ENCODE measurements around the gene CASQ2. TPM values are rescaled to one million over a fixed set of nuclear protein-coding genes. Genes with fewer than 3 reads are reported as not detected.

The CASQ2 gene
- total and polyA plus RNA-seq, 2 of the 13 experiments (the other 11 are each of a cell fraction or from before 2014, with no cell fraction given): not detected

DNA sequence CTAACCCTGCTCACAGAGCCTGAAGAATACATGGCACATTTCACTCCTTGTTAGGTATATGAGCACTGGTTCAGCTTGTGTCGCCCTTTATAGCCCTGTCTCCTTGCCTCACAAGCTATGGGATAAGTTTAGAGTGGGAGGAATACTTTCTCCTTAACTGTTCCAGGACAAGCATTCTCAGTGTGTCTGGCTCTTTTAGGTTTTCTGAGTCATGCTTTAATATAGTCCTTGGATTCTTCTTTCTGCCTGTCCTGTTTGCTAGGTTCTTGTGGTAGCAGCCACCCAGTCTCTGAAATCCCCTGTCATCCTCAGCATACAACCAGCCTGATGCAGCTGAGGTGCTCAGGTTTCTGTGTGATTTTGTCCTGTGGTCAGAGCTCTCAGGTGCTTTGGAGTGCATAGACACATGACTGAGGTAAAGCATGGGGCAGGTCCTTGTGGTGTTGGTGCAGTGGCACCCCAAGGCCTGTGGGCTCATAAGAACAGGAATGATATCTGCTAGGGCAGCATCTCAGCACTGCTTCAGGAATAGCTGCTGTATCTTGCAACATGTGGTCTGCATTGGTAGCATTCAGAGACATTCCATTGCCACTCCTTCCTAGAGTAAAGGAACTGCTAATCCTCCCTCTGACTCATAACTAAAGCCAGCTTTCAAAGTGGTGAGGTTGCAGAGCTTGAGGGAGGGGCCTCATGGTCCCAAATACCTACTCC lies 14.2 kb upstream of the CASQ2 start (continued):
- TF ChIP-seq, protein P1, sequence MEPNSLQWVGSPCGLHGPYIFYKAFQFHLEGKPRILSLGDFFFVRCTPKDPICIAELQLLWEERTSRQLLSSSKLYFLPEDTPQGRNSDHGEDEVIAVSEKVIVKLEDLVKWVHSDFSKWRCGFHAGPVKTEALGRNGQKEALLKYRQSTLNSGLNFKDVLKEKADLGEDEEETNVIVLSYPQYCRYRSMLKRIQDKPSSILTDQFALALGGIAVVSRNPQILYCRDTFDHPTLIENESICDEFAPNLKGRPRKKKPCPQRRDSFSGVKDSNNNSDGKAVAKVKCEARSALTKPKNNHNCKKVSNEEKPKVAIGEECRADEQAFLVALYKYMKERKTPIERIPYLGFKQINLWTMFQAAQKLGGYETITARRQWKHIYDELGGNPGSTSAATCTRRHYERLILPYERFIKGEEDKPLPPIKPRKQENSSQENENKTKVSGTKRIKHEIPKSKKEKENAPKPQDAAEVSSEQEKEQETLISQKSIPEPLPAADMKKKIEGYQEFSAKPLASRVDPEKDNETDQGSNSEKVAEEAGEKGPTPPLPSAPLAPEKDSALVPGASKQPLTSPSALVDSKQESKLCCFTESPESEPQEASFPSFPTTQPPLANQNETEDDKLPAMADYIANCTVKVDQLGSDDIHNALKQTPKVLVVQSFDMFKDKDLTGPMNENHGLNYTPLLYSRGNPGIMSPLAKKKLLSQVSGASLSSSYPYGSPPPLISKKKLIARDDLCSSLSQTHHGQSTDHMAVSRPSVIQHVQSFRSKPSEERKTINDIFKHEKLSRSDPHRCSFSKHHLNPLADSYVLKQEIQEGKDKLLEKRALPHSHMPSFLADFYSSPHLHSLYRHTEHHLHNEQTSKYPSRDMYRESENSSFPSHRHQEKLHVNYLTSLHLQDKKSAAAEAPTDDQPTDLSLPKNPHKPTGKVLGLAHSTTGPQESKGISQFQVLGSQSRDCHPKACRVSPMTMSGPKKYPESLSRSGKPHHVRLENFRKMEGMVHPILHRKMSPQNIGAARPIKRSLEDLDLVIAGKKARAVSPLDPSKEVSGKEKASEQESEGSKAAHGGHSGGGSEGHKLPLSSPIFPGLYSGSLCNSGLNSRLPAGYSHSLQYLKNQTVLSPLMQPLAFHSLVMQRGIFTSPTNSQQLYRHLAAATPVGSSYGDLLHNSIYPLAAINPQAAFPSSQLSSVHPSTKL (CRISPR knock-in tag; IDR thresholded peaks at IDR 0.05): no peak

DNA sequence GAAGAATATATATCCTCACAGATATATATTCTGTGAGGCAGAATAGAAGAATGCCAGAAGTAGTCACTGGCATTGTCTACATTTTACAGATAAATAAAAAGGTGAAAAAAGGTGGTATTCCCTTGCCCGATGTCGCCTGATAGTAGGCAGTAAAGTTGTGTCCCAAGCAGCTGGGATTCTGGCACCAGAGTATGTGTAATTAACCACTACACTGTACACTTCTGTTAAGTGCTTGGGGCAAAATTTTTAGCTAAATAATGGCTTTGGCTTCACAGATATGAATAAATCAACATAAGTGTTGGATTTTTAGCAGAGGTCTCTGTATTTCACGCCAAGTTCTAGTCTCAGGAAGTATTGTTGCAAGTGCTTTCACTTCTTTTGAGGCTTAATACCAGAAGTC lies 13.3 kb upstream of the CASQ2 start:
- FAIRE-seq (no peak), ATAC-seq (no peak), DNase-seq (ENCODE audit: low spot score) (no peak)
- POLR2A ChIA-PET: no interaction called here
- no TSS peak for BruUV-seq (replicated peaks)
- CTCF ChIA-PET (ENCODE audit: low intra/inter-chr PET ratio, low total read pairs): no interaction called here
- in situ Hi-C loops (cut with HindIII; ENCODE audit: extremely low pct_ligation_motif_present, low pct_unique_long_range_greater_than_20kb): no loop called here
- H3K4me2 ChIP-seq (ENCODE audit: low read depth, low read length): no peak overlapping the region
- H3K36me3 ChIP-seq (replicated peaks in 1 of 2; ENCODE audit: control insufficient read depth in 1 of 2, insufficient read depth in 2 of 2, low read length in 2 of 2): no peaks in the 10 kb centered on the region
- no peaks in the 10 kb centered on the region for H3K4me1 ChIP-seq (ENCODE audit: insufficient read depth, low read length)
- H3K4me3 ChIP-seq (replicated peaks in 1 of 3; ENCODE audit: insufficient read depth in 1 of 3, low read depth in 2 of 3, low read length in 3 of 3): no peak overlapping the region
- 0 out of 5 replicates have a peak, but pooled peaks cover 0 to 3% of the 10 kb centered on the region in 2 experiments for H3K27me3 ChIP-seq (ENCODE audit: control insufficient read depth in 1 of 2, insufficient read depth in 2 of 2, low read length in 2 of 2)
- no peaks in the 10 kb centered on the region for H3K9me3 ChIP-seq (ENCODE audit: low read length)
- no peaks in the 10 kb centered on the region for H3K79me2 ChIP-seq (ENCODE audit: insufficient read depth, low read length)
- no peaks in the 10 kb centered on the region for H4K20me1 ChIP-seq (ENCODE audit: insufficient read depth, low read length)
- no peak overlapping the region for H3K27ac ChIP-seq (ENCODE audit: extremely low read length, insufficient read depth, low read length)
- intact Hi-C loops (cut with micrococcal nuclease; ENCODE audit: unreplicated experiment): no loop called here
- no peak overlapping the region for H2AFZ ChIP-seq (ENCODE audit: low read length)
- 0% methylated on average over 3 of the region's 3 CpGs for WGBS (ENCODE audit: low lambda C conversion rate)
- no peak overlapping the region for H3K9ac ChIP-seq (ENCODE audit: insufficient read depth, low read depth, low read length)
- TF ChIP-seq, protein P2, sequence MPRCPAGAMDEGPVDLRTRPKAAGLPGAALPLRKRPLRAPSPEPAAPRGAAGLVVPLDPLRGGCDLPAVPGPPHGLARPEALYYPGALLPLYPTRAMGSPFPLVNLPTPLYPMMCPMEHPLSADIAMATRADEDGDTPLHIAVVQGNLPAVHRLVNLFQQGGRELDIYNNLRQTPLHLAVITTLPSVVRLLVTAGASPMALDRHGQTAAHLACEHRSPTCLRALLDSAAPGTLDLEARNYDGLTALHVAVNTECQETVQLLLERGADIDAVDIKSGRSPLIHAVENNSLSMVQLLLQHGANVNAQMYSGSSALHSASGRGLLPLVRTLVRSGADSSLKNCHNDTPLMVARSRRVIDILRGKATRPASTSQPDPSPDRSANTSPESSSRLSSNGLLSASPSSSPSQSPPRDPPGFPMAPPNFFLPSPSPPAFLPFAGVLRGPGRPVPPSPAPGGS (CRISPR knock-in tag; IDR thresholded peaks at IDR 0.05): no peak
- no peak for TF ChIP-seq ZNF790 (CRISPR knock-in tag; IDR thresholded peaks at IDR 0.05; ENCODE audit: borderline replicate concordance)
- no peak for TF ChIP-seq MZF1 (CRISPR knock-in tag; IDR thresholded peaks at IDR 0.05; ENCODE audit: borderline replicate concordance)
- TF ChIP-seq, protein P3, sequence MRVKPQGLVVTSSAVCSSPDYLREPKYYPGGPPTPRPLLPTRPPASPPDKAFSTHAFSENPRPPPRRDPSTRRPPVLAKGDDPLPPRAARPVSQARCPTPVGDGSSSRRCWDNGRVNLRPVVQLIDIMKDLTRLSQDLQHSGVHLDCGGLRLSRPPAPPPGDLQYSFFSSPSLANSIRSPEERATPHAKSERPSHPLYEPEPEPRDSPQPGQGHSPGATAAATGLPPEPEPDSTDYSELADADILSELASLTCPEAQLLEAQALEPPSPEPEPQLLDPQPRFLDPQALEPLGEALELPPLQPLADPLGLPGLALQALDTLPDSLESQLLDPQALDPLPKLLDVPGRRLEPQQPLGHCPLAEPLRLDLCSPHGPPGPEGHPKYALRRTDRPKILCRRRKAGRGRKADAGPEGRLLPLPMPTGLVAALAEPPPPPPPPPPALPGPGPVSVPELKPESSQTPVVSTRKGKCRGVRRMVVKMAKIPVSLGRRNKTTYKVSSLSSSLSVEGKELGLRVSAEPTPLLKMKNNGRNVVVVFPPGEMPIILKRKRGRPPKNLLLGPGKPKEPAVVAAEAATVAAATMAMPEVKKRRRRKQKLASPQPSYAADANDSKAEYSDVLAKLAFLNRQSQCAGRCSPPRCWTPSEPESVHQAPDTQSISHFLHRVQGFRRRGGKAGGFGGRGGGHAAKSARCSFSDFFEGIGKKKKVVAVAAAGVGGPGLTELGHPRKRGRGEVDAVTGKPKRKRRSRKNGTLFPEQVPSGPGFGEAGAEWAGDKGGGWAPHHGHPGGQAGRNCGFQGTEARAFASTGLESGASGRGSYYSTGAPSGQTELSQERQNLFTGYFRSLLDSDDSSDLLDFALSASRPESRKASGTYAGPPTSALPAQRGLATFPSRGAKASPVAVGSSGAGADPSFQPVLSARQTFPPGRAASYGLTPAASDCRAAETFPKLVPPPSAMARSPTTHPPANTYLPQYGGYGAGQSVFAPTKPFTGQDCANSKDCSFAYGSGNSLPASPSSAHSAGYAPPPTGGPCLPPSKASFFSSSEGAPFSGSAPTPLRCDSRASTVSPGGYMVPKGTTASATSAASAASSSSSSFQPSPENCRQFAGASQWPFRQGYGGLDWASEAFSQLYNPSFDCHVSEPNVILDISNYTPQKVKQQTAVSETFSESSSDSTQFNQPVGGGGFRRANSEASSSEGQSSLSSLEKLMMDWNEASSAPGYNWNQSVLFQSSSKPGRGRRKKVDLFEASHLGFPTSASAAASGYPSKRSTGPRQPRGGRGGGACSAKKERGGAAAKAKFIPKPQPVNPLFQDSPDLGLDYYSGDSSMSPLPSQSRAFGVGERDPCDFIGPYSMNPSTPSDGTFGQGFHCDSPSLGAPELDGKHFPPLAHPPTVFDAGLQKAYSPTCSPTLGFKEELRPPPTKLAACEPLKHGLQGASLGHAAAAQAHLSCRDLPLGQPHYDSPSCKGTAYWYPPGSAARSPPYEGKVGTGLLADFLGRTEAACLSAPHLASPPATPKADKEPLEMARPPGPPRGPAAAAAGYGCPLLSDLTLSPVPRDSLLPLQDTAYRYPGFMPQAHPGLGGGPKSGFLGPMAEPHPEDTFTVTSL (CRISPR knock-in tag; IDR thresholded peaks at IDR 0.05; ENCODE audit: borderline replicate concordance): no peak
- no peak for TF ChIP-seq ZBTB7B (CRISPR knock-in tag; IDR thresholded peaks at IDR 0.05)
- TF ChIP-seq, protein P4, sequence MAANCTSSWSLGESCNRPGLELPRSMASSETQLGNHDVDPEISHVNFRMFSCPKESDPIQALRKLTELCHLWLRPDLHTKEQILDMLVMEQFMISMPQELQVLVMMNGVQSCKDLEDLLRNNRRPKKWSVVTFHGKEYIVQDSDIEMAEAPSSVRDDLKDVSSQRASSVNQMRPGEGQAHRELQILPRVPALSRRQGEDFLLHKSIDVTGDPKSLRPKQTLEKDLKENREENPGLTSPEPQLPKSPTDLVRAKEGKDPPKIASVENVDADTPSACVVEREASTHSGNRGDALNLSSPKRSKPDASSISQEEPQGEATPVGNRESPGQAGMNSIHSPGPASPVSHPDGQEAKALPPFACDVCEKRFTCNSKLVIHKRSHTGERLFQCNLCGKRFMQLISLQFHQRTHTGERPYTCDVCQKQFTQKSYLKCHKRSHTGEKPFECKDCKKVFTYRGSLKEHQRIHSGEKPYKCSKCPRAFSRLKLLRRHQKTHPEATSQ (CRISPR knock-in tag; IDR thresholded peaks at IDR 0.05; ENCODE audit: borderline replicate concordance): no peak
- no peak for TF ChIP-seq THAP11 (CRISPR knock-in tag; IDR thresholded peaks at IDR 0.05)
